Gastroesophageal sphincter (tissue), 4 donors: ENCODE measurements around the gene AOX1. TPM values are rescaled to one million over a fixed set of nuclear protein-coding genes. Genes with fewer than 3 reads are reported as not detected.
"Not testable (repeated sequence)": the region's sequence is repeated elsewhere in the genome, so short reads cannot be mapped to it uniquely, and the experiment has no call there.

Experiments used
- ATAC-seq: fragments of 150-250 bp; one replicate; pipeline ENCODE4 v1.9.1; 2016; ENCODE audit warnings: mild to moderate bottlenecking, moderate library complexity
- H3K27ac ChIP-seq, 4 donors: fragments of 200-600 bp; sonication (generic) in 3 of 4; 1 replicate in 3 of 4; 2 replicates in 1 of 4; pipeline ENCODE4 v1.5.1; 2016 to 2019
- H3K27me3 ChIP-seq: fragments of 200-600 bp; sonication (generic); one replicate; pipeline ENCODE4 v1.5.1; 2019
- H3K36me3 ChIP-seq, 2 donors: fragments of 200-600 bp; sonication (generic); one replicate each; pipeline ENCODE4 v1.5.1; 2019; ENCODE audit warnings: control low read depth in 1 of 2
- H3K4me1 ChIP-seq, 3 donors: fragments of 200-600 bp; sonication (generic); 1 replicate in 2 of 3; 2 replicates in 1 of 3; pipeline ENCODE4 v1.5.1; 2016 to 2019; ENCODE audit warnings: control low read depth in 2 of 3
- H3K4me3 ChIP-seq, 2 donors: fragments of 200-600 bp; sonication (generic); one replicate each; pipeline ENCODE4 v1.5.1; 2019; ENCODE audit warnings: mild to moderate bottlenecking in 1 of 2, moderate library complexity in 1 of 2
- H3K9me3 ChIP-seq, 3 donors: fragments of 200-600 bp; sonication (generic); one replicate each; pipeline ENCODE4 v1.5.1; 2017 to 2019; ENCODE audit warnings: control low read depth in 2 of 3
- CTCF ChIP-seq, 4 experiments: fragments of 200-600 bp in 2 of 4; fragments of 450-650 bp in 2 of 4; sonication (generic) in 1 of 4; IDR thresholded peaks; one replicate each; pipeline ENCODE4 v1.5.1; 2017 to 2019; ENCODE audit warnings: antibody characterized with exemption in 4 of 4, mild to moderate bottlenecking in 2 of 4, moderate library complexity in 2 of 4
- EP300 ChIP-seq: sonication (generic); formaldehyde crosslinking; IDR thresholded peaks from one replicate; pipeline ENCODE4 v1.6.1; 2017; ENCODE audit warnings: antibody characterized with exemption, mild to moderate bottlenecking
- POLR2A ChIP-seq, 2 donors: fragments of 450-650 bp; IDR thresholded peaks; one replicate each; pipeline ENCODE4 v1.6.1; 2017; ENCODE audit warnings: antibody characterized with exemption in 2 of 2, mild to moderate bottlenecking in 2 of 2, moderate library complexity in 1 of 2
- POLR2AphosphoS5 ChIP-seq: sonication (generic); formaldehyde crosslinking; IDR thresholded peaks from one replicate; pipeline ENCODE4 v1.6.1; 2017; ENCODE audit warnings: antibody characterized with exemption
- WGBS, 2 donors: methylation state at CpG; one replicate each; pipeline ENCODE4 v1.1.5; 2018; ENCODE audit warnings: low coverage in 1 of 2; 5-methylcytosine and 5-hydroxymethylcytosine counted together
- total RNA-seq, 4 donors: library from RNA; depleted of rRNA; stranded (reverse); fragments of >200 nt; gene quantifications; one replicate each; pipeline ENCODE4 v1.1.0, GENCODE V29; 2016

The AOX1 gene
- total RNA-seq, 4 donors from 2014 or later: 36.7 to 125 (median 85.6) TPM

GRCh38 chr2:200640901-200641300 is 55.1 kb downstream of the AOX1 start:
- Histone ChIP-seq H3K27me3 (no peaks in the 10 kb centered on the region), H3K36me3 (peaks cover 0 to 55% of the 10 kb centered on the region in 2 donors), H3K4me1 (no peaks in the 10 kb centered on the region), H3K4me3 (no peak overlapping the region), H3K9me3 (no peaks in the 10 kb centered on the region), H3K27ac (no peak overlapping the region)
- no peak for ATAC-seq
- no peak for TF ChIP-seq CTCF (IDR thresholded peaks at IDR 0.05)
- TF ChIP-seq POLR2A (IDR thresholded peaks at IDR 0.05): no peak
- no peak for TF ChIP-seq POLR2AphosphoS5
- TF ChIP-seq EP300: no peak
- WGBS, 2 donors: 55 to 64% methylated on average over 6 to 7 of the region's 7 CpGs

DNA sequence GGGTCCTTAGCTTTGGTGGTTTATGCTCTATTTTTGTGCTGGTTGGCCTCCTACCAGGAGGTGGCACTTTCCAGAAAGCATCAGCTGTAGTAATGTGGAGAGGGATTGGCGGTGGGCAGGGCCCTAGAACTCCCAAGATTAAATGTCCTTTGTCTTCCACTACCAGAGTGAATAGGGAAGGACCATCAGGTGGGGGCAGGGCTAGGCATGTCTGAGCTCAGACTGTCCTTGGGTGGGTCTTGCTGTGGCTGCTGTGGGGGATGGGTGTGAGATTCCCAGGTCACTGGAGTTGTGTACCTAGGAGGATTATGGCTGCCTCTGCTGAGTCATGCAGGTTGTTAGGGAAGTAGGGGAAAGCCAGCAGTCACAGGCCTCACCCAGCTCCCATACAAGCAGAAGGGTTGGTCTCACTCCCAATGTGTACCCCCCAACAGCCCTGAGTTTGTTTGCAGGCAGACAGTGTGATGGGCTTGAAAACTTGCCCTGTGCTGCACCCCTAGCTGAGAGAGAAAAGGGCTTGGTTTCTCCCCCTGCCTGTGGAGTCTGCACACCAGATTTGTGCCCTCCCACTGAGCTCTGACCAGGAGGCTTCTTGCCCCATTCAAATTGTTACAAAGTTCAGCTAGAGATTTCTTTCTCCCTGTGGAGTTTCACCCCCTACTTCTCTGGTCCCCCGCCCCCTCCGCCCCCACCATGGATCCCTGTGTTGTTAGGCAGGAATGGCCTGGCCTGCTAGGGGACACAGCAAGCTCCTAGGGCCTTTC is 62.9 kb downstream of the AOX1 start:
- no CpG with 5 or more reads among the region's 3 CpGs for WGBS, 2 donors

DNA sequence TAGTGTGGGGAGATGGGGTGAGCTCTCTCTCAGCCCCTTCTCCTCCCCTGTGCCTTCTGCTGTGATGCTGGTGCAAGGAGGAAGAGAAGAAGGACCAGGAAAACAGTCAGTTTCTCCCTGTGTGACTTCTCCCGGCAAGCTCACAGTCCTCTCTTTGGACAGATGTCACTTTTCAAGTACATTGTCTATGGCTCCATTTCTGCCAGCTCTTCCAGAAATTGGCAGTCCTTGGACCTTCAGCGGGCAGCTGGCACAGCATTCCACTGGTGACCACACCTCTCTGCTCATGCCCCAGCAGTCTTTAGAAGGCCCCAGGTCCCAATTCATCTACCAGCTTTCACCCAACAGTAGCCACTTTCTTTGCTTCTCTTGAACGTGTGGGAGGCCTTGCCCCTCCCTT is 63.9 kb downstream of the AOX1 start:
- Histone ChIP-seq H3K27me3 (no peaks in the 10 kb centered on the region), H3K4me1 (no peaks in the 10 kb centered on the region), H3K4me3 (no peak overlapping the region), H3K9me3 (no peaks in the 10 kb centered on the region), H3K27ac (peak overlapping the region in 1 of 4 donors; percentile 32), H3K36me3 (peaks cover 0 to 42% of the 10 kb centered on the region in 2 donors)
- ATAC-seq: no peak
- WGBS, 2 donors: 14 to 50% methylated on average over 1 to 2 of the region's 3 CpGs
- no peak for TF ChIP-seq CTCF (IDR thresholded peaks at IDR 0.05)
- no peak for TF ChIP-seq EP300
- TF ChIP-seq POLR2AphosphoS5: no peak
- TF ChIP-seq POLR2A (IDR thresholded peaks at IDR 0.05): no peak

More for the DNA sequence above, 62.9 kb downstream of the AOX1 start:
- ATAC-seq, H3K27me3 ChIP-seq, H3K4me3 ChIP-seq, H3K9me3 ChIP-seq, H3K4me1 ChIP-seq, H3K27ac ChIP-seq: not testable (repeated sequence)
- peaks cover 0 to 48% of the 10 kb centered on the region in 2 donors for H3K36me3 ChIP-seq

- TF ChIP-seq EP300 (no peak), CTCF (IDR thresholded peaks at IDR 0.05) (no peak), POLR2AphosphoS5 (no peak), POLR2A (IDR thresholded peaks at IDR 0.05) (no peak)
Observed at GRCh38 chr2:200650195-200650594, 64.4 kb downstream of the AOX1 start.

DNA sequence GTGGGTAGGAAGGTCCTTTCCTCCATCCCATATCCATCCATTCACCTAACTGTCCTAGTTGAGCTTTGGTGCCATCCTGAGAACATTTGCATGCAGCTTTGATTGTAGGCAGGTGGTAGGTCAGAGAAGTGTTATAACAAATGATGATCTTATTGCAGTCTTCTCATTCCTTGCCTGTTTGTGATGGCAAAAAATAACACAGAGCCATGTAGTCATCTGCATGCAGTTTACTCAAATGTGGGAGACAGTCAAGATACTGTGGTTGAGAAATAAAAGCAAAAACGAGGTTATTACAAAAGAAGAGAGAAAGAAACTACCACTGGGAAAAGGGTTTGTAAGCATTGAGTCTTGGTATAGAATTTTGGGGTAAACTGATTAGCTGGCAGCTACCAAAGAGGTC is 66.3 kb downstream of the AOX1 start:
- 67% methylated on average over 1 of the region's 1 CpG; no CpG with 5 or more reads in 1 of the 2 donors for WGBS, 2 donors
- H3K27ac ChIP-seq: no peak overlapping the region
- TF ChIP-seq CTCF (IDR thresholded peaks at IDR 0.05) (no peak), POLR2A (IDR thresholded peaks at IDR 0.05) (no peak), EP300 (no peak), POLR2AphosphoS5 (no peak)
- H3K4me1 ChIP-seq: no peaks in the 10 kb centered on the region
- H3K27me3 ChIP-seq: no peaks in the 10 kb centered on the region
- ATAC-seq: no peak
- H3K9me3 ChIP-seq: no peaks in the 10 kb centered on the region
- H3K4me3 ChIP-seq: no peak overlapping the region
- H3K36me3 ChIP-seq: peaks cover 0 to 42% of the 10 kb centered on the region in 2 donors

More at GRCh38 chr2:200650195-200650594, 64.4 kb downstream of the AOX1 start:
- peak; percentile 57 for ATAC-seq
- 73 to 83% methylated on average over 1 of the region's 2 CpGs for WGBS, 2 donors
- Histone ChIP-seq H3K36me3 (peaks cover 0 to 42% of the 10 kb centered on the region in 2 donors), H3K4me1 (no peaks in the 10 kb centered on the region), H3K27me3 (no peaks in the 10 kb centered on the region), H3K9me3 (no peaks in the 10 kb centered on the region), H3K4me3 (no peak overlapping the region), H3K27ac (peak overlapping the region in 1 of 4 donors; percentile 32)
